Heart left ventricle (tissue), 16 donors: ENCODE results near the gene VCL. TPM values are rescaled to one million over a fixed set of nuclear protein-coding genes. Genes with fewer than 3 reads are reported as not detected.
A peak's percentile ranks its signal among the peaks of the same experiment; 100 is the strongest.

Experiments
- ATAC-seq, 4 donors: fragments of 200-7000 bp; cut with Tn5 transposase; one replicate each; pipeline ENCODE4 v1.9.1; 2020 to 2022; ENCODE audit warnings: moderate library complexity in 4 of 4, mild to moderate bottlenecking in 3 of 4, moderate number of reproducible peaks in 1 of 4
- DNase-seq, 5 donors: peaks; one replicate each; pipeline ENCODE4 v3.0.0-alpha.2; 2020
- H3K27ac ChIP-seq, 12 donors: fragments of 200-600 bp; sonication (generic) in 4 of 12; one replicate each; pipeline versions ENCODE4 v1.5.0 to v1.8.0; 2016 to 2022; ENCODE audit warnings: mild to moderate bottlenecking in 2 of 12
- H3K27me3 ChIP-seq, 9 donors: fragments of 200-600 bp; sonication (generic) in 2 of 9; one replicate each; pipeline versions ENCODE4 v1.5.1 to v1.8.0; 2016 to 2022; ENCODE audit warnings: mild to moderate bottlenecking in 3 of 9
- H3K36me3 ChIP-seq, 9 donors: fragments of 200-600 bp; sonication (generic) in 2 of 9; one replicate each; pipeline versions ENCODE4 v1.5.0 to v1.8.0; 2018 to 2022; ENCODE audit warnings: mild to moderate bottlenecking in 2 of 9
- H3K4me1 ChIP-seq, 12 donors: fragments of 200-600 bp; sonication (generic) in 4 of 12; one replicate each; pipeline versions ENCODE4 v1.5.0 to v1.8.0; 2016 to 2022; ENCODE audit warnings: mild to moderate bottlenecking in 3 of 12
- H3K4me3 ChIP-seq, 12 donors: fragments of 200-600 bp; sonication (generic) in 4 of 12; one replicate each; pipeline versions ENCODE4 v1.5.0 to v1.8.0; 2017 to 2022; ENCODE audit warnings: mild to moderate bottlenecking in 9 of 12, moderate library complexity in 4 of 12
- H3K9me3 ChIP-seq, 12 donors: fragments of 200-600 bp; sonication (generic) in 4 of 12; one replicate each; pipeline versions ENCODE4 v1.5.0 to v1.8.0; 2016 to 2022; ENCODE audit warnings: mild to moderate bottlenecking in 1 of 12
- CTCF ChIP-seq, 12 donors: fragments of 200-600 bp; sonication (generic) in 4 of 12; IDR thresholded peaks; one replicate each; pipeline versions ENCODE4 v1.5.0 to v1.8.0; 2018 to 2022; ENCODE audit warnings: antibody characterized with exemption in 12 of 12, mild to moderate bottlenecking in 5 of 12
- POLR2A ChIP-seq, 2 donors: fragments of 450-650 bp; IDR thresholded peaks; one replicate each; pipeline ENCODE4 v1.6.1; 2017; ENCODE audit warnings: antibody characterized with exemption in 2 of 2, mild to moderate bottlenecking in 2 of 2, moderate library complexity in 2 of 2
- WGBS, 4 donors: extraction: QIAGEN DNeasy Blood & Tissue Kit in 2 of 4; methylation state at CpG; one replicate each; pipeline versions ENCODE4 v1.1.5 to v1.1.7; 2013 to 2018; 5-methylcytosine and 5-hydroxymethylcytosine counted together
- intact Hi-C, 10 donors: fragments of 100-400 bp; cut with DNase I; formaldehyde crosslinking; loops; one replicate each; pipeline versions ENCODE4 v1.11.1 to v1.14.2; 2022
- polyA plus RNA-seq, 2 donors: library from polyadenylated mRNA; stranded (reverse); fragments of 200-250 nt; gene quantifications; one replicate each; pipeline ENCODE4 v1.2.3, GENCODE V29; 2013
- total RNA-seq, 9 donors: library from RNA; depleted of rRNA in 2 of 9; stranded (reverse); fragments of >200 nt in 2 of 9; fragmentation: NEBNext Ultra II Directional in 3 of 9; extraction: Animal tissue kit (Norgen Biotek cat#: 25700) in 3 of 9; gene quantifications; one replicate each; pipeline versions ENCODE4 v1.1.0 to v1.2.4, GENCODE V29; 2016 to 2023
- donor health status: ischemic (EF 13 %, LVEDD 7.1; RV severe dilation, severe dysfunction).
- donor health status: healthy with polysubstance abuse.
- donor health status: DM: no; HTN: yes; CAD: no.
- donor health status: DM: no; HTN: no; CAD: no.
- donor health status: ischemic (EF 25% LVEDD 6.9; RV normal size, moderate dysfunction).
- donor health status: ischemic (EF 25% LVEDD 5.7; RV mildly dilated, moderate dysfunction).
- donor health status: healthy.
- donor health status: DM: yes; HTN: yes; CAD: no.
- donor health status: ischemic (EF 35%, LVEDD 5.7; RV mildly dilated, moderate dysfunction).
- donor health status: nonischemic (EF 11% LVEDD 7.7; RV severe dilation, severe dysfunction).
- donor health status: DM: yes; HTN: yes; CAD: no.
- donor health status: PGD.
- donor health status: ischemic (EF 29% LVEDD 5.4; RV normal size, mild dysfunction).
- donor health status: nonischemic (EF 23%, LVEDD 6.1; RV moderate dilation, normal function).

Gene VCL
- total and polyA plus RNA-seq, 11 donors = 84.5 to 543 (median 273) TPM

- no peaks in the 10 kb centered on the region for H3K36me3 ChIP-seq
- ATAC-seq = peak; percentile 83 to 97 (median 96)
- peak overlapping the region; percentile 68 to 92 (median 86) for H3K27ac ChIP-seq
- H3K27me3 ChIP-seq = no peaks in the 10 kb centered on the region
- intact Hi-C loops = loop anchor here in 1 of 10 donors (5.0 kb wide), 1 partner anchor 116 kb away; no protein-coding TSS in a partner anchor
- DNase-seq = peak; percentile 82 to 89 (median 84)
- H3K4me3 ChIP-seq = peak overlapping the region in 9 of 12 donors; percentile 6 to 37 (median 20)
- no peak for TF ChIP-seq CTCF (IDR thresholded peaks at IDR 0.05)
- peak in 1 of 2 donors; percentile 57 for TF ChIP-seq POLR2A (IDR thresholded peaks at IDR 0.05)
- no peaks in the 10 kb centered on the region for H3K9me3 ChIP-seq
- 14 to 28% (median 22%) methylated on average over 16 of the region's 16 CpGs for WGBS, 4 donors
- peaks cover 0 to 36% (median 25%) of the 10 kb centered on the region in 12 donors for H3K4me1 ChIP-seq
Observed at GRCh38 chr10:73965890-73966768, 31.8 kb upstream of the VCL start.

GRCh38 chr10:73967022-73967429 is 30.9 kb upstream of the VCL start:
- peak overlapping the region in 11 of 12 donors; percentile 70 to 92 (median 87) for H3K27ac ChIP-seq
- H3K4me1 ChIP-seq = peaks cover 0 to 36% (median 25%) of the 10 kb centered on the region in 12 donors
- DNase-seq = no peak
- H3K4me3 ChIP-seq = no peak overlapping the region
- no peaks in the 10 kb centered on the region for H3K27me3 ChIP-seq
- WGBS, 4 donors = 87 to 92% (median 89%) methylated on average over 4 of the region's 4 CpGs
- H3K9me3 ChIP-seq = no peaks in the 10 kb centered on the region
- ATAC-seq = no peak
- intact Hi-C loops = loop anchor here in 1 of 10 donors (5.0 kb wide), 1 partner anchor 115 kb away; no protein-coding TSS in a partner anchor
- TF ChIP-seq CTCF (IDR thresholded peaks at IDR 0.05) (no peak), POLR2A (IDR thresholded peaks at IDR 0.05) (no peak)
- no peaks in the 10 kb centered on the region for H3K36me3 ChIP-seq

GRCh38 chr10:73967544-73967943 is 30.4 kb upstream of the VCL start:
- Histone ChIP-seq H3K4me1 (peaks cover 0 to 36% (median 25%) of the 10 kb centered on the region in 12 donors), H3K4me3 (no peak overlapping the region), H3K9me3 (no peaks in the 10 kb centered on the region), H3K36me3 (no peaks in the 10 kb centered on the region), H3K27me3 (no peaks in the 10 kb centered on the region), H3K27ac (peak overlapping the region in 2 of 12 donors; percentile 90 to 92)
- DNase-seq (no peak), ATAC-seq (no peak)
- TF ChIP-seq CTCF (IDR thresholded peaks at IDR 0.05) = no peak
- TF ChIP-seq POLR2A (IDR thresholded peaks at IDR 0.05) = no peak
- intact Hi-C loops = loop anchor here in 1 of 10 donors (5.0 kb wide), 1 partner anchor 115 kb away; no protein-coding TSS in a partner anchor
- 89 to 92% (median 92%) methylated on average over 5 of the region's 5 CpGs for WGBS, 4 donors

GRCh38 chr10:73968098-73968521 is 29.8 kb upstream of the VCL start:
- H3K4me3 ChIP-seq = no peak overlapping the region
- no peaks in the 10 kb centered on the region for H3K36me3 ChIP-seq
- no peak for DNase-seq
- no peaks in the 10 kb centered on the region for H3K9me3 ChIP-seq
- H3K4me1 ChIP-seq = peaks cover 0 to 36% (median 25%) of the 10 kb centered on the region in 12 donors
- no peak for ATAC-seq
- 64 to 80% (median 69%) methylated on average over 6 of the region's 6 CpGs for WGBS, 4 donors
- H3K27ac ChIP-seq = peak overlapping the region in 4 of 12 donors; percentile 14 to 90 (median 36)
- no peaks in the 10 kb centered on the region for H3K27me3 ChIP-seq
- intact Hi-C loops = loop anchor here in 1 of 10 donors (5.0 kb wide), 1 partner anchor 114 kb away; no protein-coding TSS in a partner anchor
- no peak for TF ChIP-seq CTCF (IDR thresholded peaks at IDR 0.05)
- no peak for TF ChIP-seq POLR2A (IDR thresholded peaks at IDR 0.05)
